SK-N-DZ (cell line): Measurements from ENCODE around the gene MAP3K10.

Source experiments
- DNase-seq: peaks from one replicate; pipeline ENCODE4 v3.0.0-alpha.2; 2015; ENCODE audit warnings: low spot score

MAP3K10 gene

GRCh38 chr19:40233811-40234389 is 42.7 kb downstream of the MAP3K10 start:
- no peak for DNase-seq

- DNase-seq = no peak
These were observed 43.4 kb downstream of the MAP3K10 start for GRCh38 chr19:40234429-40235237.

GRCh38 chr19:40235238-40236025 is 44.2 kb downstream of the MAP3K10 start:
- no peak for DNase-seq

- DNase-seq = no peak
These were observed 44.8 kb downstream of the MAP3K10 start for GRCh38 chr19:40236026-40236355.

GRCh38 chr19:40236366-40236765 is 45.1 kb downstream of the MAP3K10 start:
- no peak for DNase-seq

GRCh38 chr19:40237791-40238190 is 46.6 kb downstream of the MAP3K10 start:
- no peak for DNase-seq

GRCh38 chr19:40238775-40239174 is 47.5 kb downstream of the MAP3K10 start:
- no peak for DNase-seq

- no peak for DNase-seq
These were observed 48.4 kb downstream of the MAP3K10 start for GRCh38 chr19:40239415-40240226.

GRCh38 chr19:40240332-40240731 is 49.1 kb downstream of the MAP3K10 start:
- no peak for DNase-seq

GRCh38 chr19:40241125-40241808 is 50.0 kb downstream of the MAP3K10 start:
- DNase-seq = no peak

GRCh38 chr19:40241809-40242384 is 50.7 kb downstream of the MAP3K10 start:
- DNase-seq = no peak

GRCh38 chr19:40242480-40242879 is 51.3 kb downstream of the MAP3K10 start:
- DNase-seq = no peak

GRCh38 chr19:40243181-40243580 is 52.0 kb downstream of the MAP3K10 start:
- DNase-seq = no peak

- no peak for DNase-seq
These were observed 53.5 kb downstream of the MAP3K10 start for GRCh38 chr19:40244579-40245317.

GRCh38 chr19:40245506-40246128 is 54.4 kb downstream of the MAP3K10 start:
- no peak for DNase-seq

GRCh38 chr19:40246292-40247073 is 55.3 kb downstream of the MAP3K10 start:
- DNase-seq = no peak

- no peak for DNase-seq
These were observed 56.0 kb downstream of the MAP3K10 start for GRCh38 chr19:40247178-40247577.

GRCh38 chr19:40247735-40248262 is 56.6 kb downstream of the MAP3K10 start:
- no peak for DNase-seq

GRCh38 chr19:40249201-40249600 is 58.0 kb downstream of the MAP3K10 start:
- no peak for DNase-seq
